H1 (cell line): Measurements from ENCODE around the gene CHRM4. TPM values are rescaled to one million over a fixed set of nuclear protein-coding genes. Genes with fewer than 3 reads are reported as not detected.

Experiments
- CTCF ChIA-PET: fragments of 300-600 bp; sonication (Branson Sonifier 250); formaldehyde crosslinking; loops from one replicate; lab custom pipeline; 2021; ENCODE audit not compliant: partially characterized antibody; lab: Charles Lee
- POLR2A ChIA-PET: fragments of 300-600 bp; sonication (Branson Sonifier 250); formaldehyde crosslinking; loops from one replicate; lab custom pipeline; 2021; ENCODE audit warnings: inconsistent platforms; ENCODE audit not compliant: partially characterized antibody; lab: Charles Lee
- DNase-seq, 2 experiments: peaks; one replicate each; pipeline versions ENCODE4 v3.0.0 to v3.0.0-alpha.2; 2010 to 2022; ENCODE audit warnings: low spot score in 2 of 2, low read depth in 1 of 2, mixed read lengths in 1 of 2
- FAIRE-seq: peaks from 2 replicates; lab custom pipeline; 2011; peaks lifted over from hg19 to GRCh38; lab: Jason Lieb, UNC
- H2AFZ ChIP-seq: 2 replicates; pipeline ENCODE4 v1.8.1; 2012; ENCODE audit warnings: low read length, inconsistent platforms
- H2AK5ac ChIP-seq: 2 replicates; pipeline ENCODE4 v1.6.1; 2013; ENCODE audit warnings: low read depth, low read length
- H2BK120ac ChIP-seq: replicated peaks from 2 replicates; pipeline ENCODE3; 2013; ENCODE audit warnings: low read depth, low read length, inconsistent platforms
- H2BK12ac ChIP-seq: 2 replicates; pipeline ENCODE4 v1.6.1; 2013; ENCODE audit warnings: low read depth, low read length
- H2BK15ac ChIP-seq: 2 replicates; pipeline ENCODE4 v1.6.1; 2013; ENCODE audit warnings: low read length
- H2BK20ac ChIP-seq: 2 replicates; pipeline ENCODE4 v1.6.1; 2013; ENCODE audit warnings: low read length
- H2BK5ac ChIP-seq: 2 replicates; pipeline ENCODE4 v1.6.1; 2013; ENCODE audit warnings: low read depth, low read length
- H3K14ac ChIP-seq: 2 replicates; pipeline ENCODE4 v1.6.1; 2013; ENCODE audit warnings: inconsistent platforms; ENCODE audit not compliant: insufficient read length
- H3K18ac ChIP-seq: 2 replicates; pipeline ENCODE4 v1.6.1; 2013; ENCODE audit warnings: low read length; ENCODE audit errors: extremely low read depth
- H3K23ac ChIP-seq: 2 replicates; pipeline ENCODE4 v1.6.1; 2013; ENCODE audit warnings: inconsistent platforms; ENCODE audit not compliant: insufficient read length
- H3K23me2 ChIP-seq: 2 replicates; pipeline ENCODE4 v1.6.1; 2013; ENCODE audit warnings: low read depth, low read length
- H3K27ac ChIP-seq: 2 replicates; pipeline ENCODE4 v1.6.1; 2011; ENCODE audit warnings: low read depth, low read length, inconsistent platforms
- H3K27me3 ChIP-seq, 4 experiments: replicated peaks in 1 of 4; 1 replicate in 1 of 4; 2 replicates in 3 of 4; pipeline versions ENCODE4 v1.6.1 to v1.8.1; 2011 to 2013; ENCODE audit warnings: low read length in 3 of 4, mild to moderate bottlenecking in 3 of 4, inconsistent platforms in 2 of 4, mixed read lengths in 2 of 4, moderate library complexity in 1 of 4; ENCODE audit not compliant: control insufficient read depth in 3 of 4, insufficient read depth in 3 of 4; ENCODE audit errors: extremely low read depth in 1 of 4
- H3K36me3 ChIP-seq, 4 experiments: 2 replicates each; pipeline versions ENCODE4 v1.6.1 to v1.8.1; 2011 to 2013; ENCODE audit warnings: mild to moderate bottlenecking in 4 of 4, low read length in 3 of 4, moderate library complexity in 2 of 4, control low read depth in 1 of 4, inconsistent platforms in 1 of 4; ENCODE audit not compliant: insufficient read depth in 4 of 4, control insufficient read depth in 2 of 4
- H3K4ac ChIP-seq: replicated peaks from 2 replicates; pipeline ENCODE3; 2013; ENCODE audit warnings: low read length, low read depth, mixed read lengths, inconsistent platforms; ENCODE audit not compliant: insufficient read length
- H3K4me1 ChIP-seq, 4 experiments: replicated peaks in 1 of 4; 1 replicate in 1 of 4; 2 replicates in 3 of 4; pipeline versions ENCODE4 v1.6.1 to v1.8.1; 2011 to 2013; ENCODE audit warnings: low read length in 3 of 4, inconsistent platforms in 2 of 4, mixed read lengths in 1 of 4; ENCODE audit not compliant: insufficient read depth in 4 of 4, control insufficient read depth in 3 of 4
- H3K4me2 ChIP-seq, 2 experiments: 2 replicates each; pipeline versions ENCODE4 v1.6.1 to v1.8.1; 2011 to 2013; ENCODE audit warnings: low read depth in 2 of 2, low read length in 2 of 2, control low read depth in 1 of 2, inconsistent platforms in 1 of 2, mild to moderate bottlenecking in 1 of 2; ENCODE audit not compliant: insufficient read depth in 1 of 2
- H3K4me3 ChIP-seq, 4 experiments: fragments of 200-600, 300-600 bp in 1 of 4; sonication (generic), shearing (Covaris generic), sonication (Bioruptor Twin) in 1 of 4; 2 replicates each; pipeline versions ENCODE4 v1.5.1 to v1.8.1; 2011 to 2016; ENCODE audit warnings: low read length in 4 of 4, low read depth in 3 of 4, control low read depth in 2 of 4, inconsistent platforms in 2 of 4, mild to moderate bottlenecking in 2 of 4, mixed read lengths in 1 of 4, moderate library complexity in 1 of 4; ENCODE audit not compliant: insufficient read depth in 2 of 4; ENCODE audit errors: extremely low read depth in 1 of 4
- H3K56ac ChIP-seq: replicated peaks from 2 replicates; pipeline ENCODE3; 2013; ENCODE audit warnings: low read depth, mild to moderate bottlenecking, mixed read lengths, low read length, inconsistent platforms; ENCODE audit not compliant: insufficient read length
- H3K79me1 ChIP-seq: 2 replicates; pipeline ENCODE4 v1.6.1; 2013; ENCODE audit warnings: low read depth, low read length, control low read depth
- H3K79me2 ChIP-seq, 2 experiments: 2 replicates each; pipeline versions ENCODE4 v1.6.1 to v1.8.1; 2012 to 2013; ENCODE audit warnings: low read length in 2 of 2, mild to moderate bottlenecking in 2 of 2, inconsistent platforms in 1 of 2; ENCODE audit not compliant: insufficient read depth in 2 of 2, control insufficient read depth in 1 of 2
- H3K9ac ChIP-seq, 4 experiments: replicated peaks in 1 of 4; 1 replicate in 1 of 4; 2 replicates in 3 of 4; pipeline versions ENCODE4 v1.6.1 to v1.8.1; 2011 to 2013; ENCODE audit warnings: low read depth in 3 of 4, low read length in 3 of 4, control low read depth in 2 of 4, mild to moderate bottlenecking in 2 of 4, moderate library complexity in 2 of 4, inconsistent platforms in 1 of 4; ENCODE audit errors: extremely low read depth in 1 of 4
- H3K9me3 ChIP-seq, 2 experiments: 2 replicates each; pipeline versions ENCODE4 v1.6.1 to v1.8.1; 2012 to 2013; ENCODE audit warnings: mild to moderate bottlenecking in 2 of 2, moderate library complexity in 2 of 2, control low read depth in 1 of 2, inconsistent platforms in 1 of 2, low read depth in 1 of 2, low read length in 1 of 2, mixed read lengths in 1 of 2; ENCODE audit not compliant: insufficient read depth in 2 of 2
- H4K20me1 ChIP-seq, 2 experiments: replicated peaks in 1 of 2; 2 replicates each; pipeline versions ENCODE3 to v1.8.1; 2011 to 2013; ENCODE audit warnings: inconsistent platforms in 2 of 2, low read length in 2 of 2, mild to moderate bottlenecking in 1 of 2; ENCODE audit not compliant: insufficient read depth in 2 of 2, control insufficient read depth in 1 of 2
- H4K5ac ChIP-seq: 2 replicates; pipeline ENCODE4 v1.6.1; 2013; ENCODE audit warnings: low read length, low read depth, mixed read lengths, inconsistent platforms; ENCODE audit not compliant: insufficient read length
- H4K8ac ChIP-seq: 2 replicates; pipeline ENCODE4 v1.8.0; 2013; ENCODE audit warnings: mild to moderate bottlenecking, moderate library complexity, low read length, inconsistent platforms; ENCODE audit not compliant: insufficient read depth; ENCODE audit errors: extremely low read depth
- H4K91ac ChIP-seq: replicated peaks from 2 replicates; pipeline ENCODE3; 2013; ENCODE audit warnings: low read length, mixed read lengths, inconsistent platforms; ENCODE audit not compliant: insufficient read length
- CREB1 ChIP-seq: IDR thresholded peaks from 2 replicates; pipeline ENCODE4 v1.6.1; 2012; ENCODE audit warnings: inconsistent platforms
- EGR1 ChIP-seq: IDR thresholded peaks from 2 replicates; pipeline ENCODE4 v1.6.1; 2011; ENCODE audit warnings: low read depth, low read length, borderline replicate concordance
- FOSL1 ChIP-seq: IDR thresholded peaks from 2 replicates; pipeline ENCODE4 v1.6.1; 2011; ENCODE audit warnings: mild to moderate bottlenecking, low read depth, low read length, moderate library complexity; ENCODE audit not compliant: insufficient read depth
- KDM5A ChIP-seq: fragments of 200-600 bp; IDR thresholded peaks from 2 replicates; pipeline ENCODE4 v1.7.1; 2012; ENCODE audit warnings: mild to moderate bottlenecking, low read length, inconsistent platforms, mixed read lengths
- RXRA ChIP-seq: IDR thresholded peaks from 2 replicates; pipeline ENCODE4 v1.6.1; 2011; ENCODE audit warnings: low read depth, mild to moderate bottlenecking, low read length, moderate library complexity; ENCODE audit not compliant: insufficient read depth
- SIN3A ChIP-seq, 2 experiments: IDR thresholded peaks in 1 of 2; conservative IDR thresholded peaks in 1 of 2; 2 replicates each; pipeline ENCODE4 v1.6.1; 2011 to 2012; ENCODE audit warnings: low read length in 2 of 2, improper control_type of control experiment in 1 of 2, low read depth in 1 of 2, mild to moderate bottlenecking in 1 of 2
- WGBS, 2 experiments: shearing (Covaris generic) in 1 of 2; methylation state at CpG; one replicate each; pipeline versions ENCODE4 v1.1.6 to v1.1.7; 2013 to 2015; ENCODE audit warnings: low lambda C conversion rate in 2 of 2, mixed read lengths in 2 of 2, inconsistent platforms in 1 of 2, low coverage in 1 of 2, missing lambda C conversion rate in 1 of 2; ENCODE audit not compliant: insufficient replicate concordance in 2 of 2, insufficient coverage in 1 of 2, insufficient read length in 1 of 2; ENCODE audit errors: extremely low coverage in 1 of 2, missing lambda C conversion rate in 1 of 2; 5-methylcytosine and 5-hydroxymethylcytosine counted together
- polyA plus RNA-seq, 7 experiments: library from polyadenylated mRNA; depleted of rRNA in 3 of 7; stranded (reverse) in 5 of 7; unstranded in 2 of 7; fragments of >200 nt in 5 of 7; fragments of 200-250 nt in 2 of 7; gene quantifications; 1 replicate in 5 of 7; 2 replicates in 1 of 7; 4 replicates in 1 of 7; pipeline versions ENCODE4 v1.2.1 to v1.2.3, GENCODE V29; 2011 to 2013; ENCODE audit warnings: missing spikeins in 2 of 7, mixed read lengths in 2 of 7
- total RNA-seq: library from RNA; stranded (reverse); fragmentation: NEBNext Ultra II Directional; extraction: Animal tissue kit (Norgen Biotek cat#: 25700); gene quantifications from 2 replicates; pipeline ENCODE4 v1.2.1, GENCODE V29; 2021

The CHRM4 gene
- total and polyA plus RNA-seq, 2 of the 8 experiments (the other 6 are each of a cell fraction or from before 2014, with no cell fraction given): 1.1 to 1.3 TPM

- WGBS, 2 experiments: 98% methylated on average over 13 of the region's 13 CpGs; no CpG with 5 or more reads in 1 of the 2 experiments
- no peak overlapping the region for H3K56ac ChIP-seq
- peaks cover 0 to 5% of the 10 kb centered on the region in 2 experiments; a peak in 1 of 4 replicates for H3K79me2 ChIP-seq
- H3K27ac ChIP-seq: no peak overlapping the region
- H3K4me1 ChIP-seq: peaks cover 0 to 13% (median 3%) of the 10 kb centered on the region in 4 experiments; a peak in 5 of 7 replicates
- no peak overlapping the region for H4K5ac ChIP-seq
- no peak overlapping the region; the same call in 1 of the 2 replicates for H4K8ac ChIP-seq
- DNase-seq (no peak), FAIRE-seq (no peak)
- H3K9me3 ChIP-seq: no peaks in the 10 kb centered on the region
- no peak overlapping the region for H4K91ac ChIP-seq
- no peak overlapping the region for H2BK5ac ChIP-seq
- H2BK12ac ChIP-seq: no peak overlapping the region
- no peak overlapping the region for H3K4ac ChIP-seq
- peaks cover 1 to 18% of the 10 kb centered on the region in 2 experiments for H4K20me1 ChIP-seq
- no peak overlapping the region for H3K4me2 ChIP-seq
- no peaks in the 10 kb centered on the region for H3K23me2 ChIP-seq
- no peak overlapping the region for H2AFZ ChIP-seq
- no peak overlapping the region for H3K9ac ChIP-seq
- H2AK5ac ChIP-seq: no peak overlapping the region
- H2BK20ac ChIP-seq: no peak overlapping the region
- no peaks in the 10 kb centered on the region; the same call in 1 of the 2 replicates for H3K79me1 ChIP-seq
- H3K4me3 ChIP-seq: no peak overlapping the region
- H2BK15ac ChIP-seq: no peak overlapping the region
- ChIA-PET POLR2A (interaction anchor here (1.4 kb wide), 1 partner anchor 11 kb away, joined by 5 read pairs; the partner anchor contains the start of gene MDK), CTCF (interaction anchor here (0.6 to 44.5 kb wide), 5 partner anchors 7 to 510 kb away, joined by 3 to 1004 read pairs (median 4); partner anchors contain the start of gene DGKZ)
- H3K36me3 ChIP-seq: peaks cover 6 to 29% (median 14%) of the 10 kb centered on the region in 4 experiments; a peak in 6 of 8 replicates
- H3K18ac ChIP-seq: no peak overlapping the region
- no peak overlapping the region for H3K23ac ChIP-seq
- H3K14ac ChIP-seq: no peak overlapping the region
- no peak overlapping the region for H2BK120ac ChIP-seq
- no peaks in the 10 kb centered on the region for H3K27me3 ChIP-seq
- TF ChIP-seq SIN3A (conservative IDR thresholded peaks at IDR 0.05 in 1 of 2, IDR thresholded peaks at IDR 0.05 in 1 of 2; ENCODE audit: low read depth in 1 of 2, low read length in 2 of 2): no peak
- no peak for TF ChIP-seq EGR1
- no peak for TF ChIP-seq FOSL1
- no peak for TF ChIP-seq CREB1
- no peak for TF ChIP-seq RXRA
- TF ChIP-seq KDM5A: no peak
Observed at GRCh38 chr11:46370253-46370652, 21.3 kb downstream of the CHRM4 start.
